GM18861 (cell line): ENCODE data around the gene CACNG3.

ENCODE experiments used
- ATAC-seq: cut with Tn5 transposase; IDR thresholded peaks from one replicate; pipeline ENCODE4 v1.9.1; 2021; ENCODE audit not compliant: unreplicated experiment

Gene CACNG3

DNA sequence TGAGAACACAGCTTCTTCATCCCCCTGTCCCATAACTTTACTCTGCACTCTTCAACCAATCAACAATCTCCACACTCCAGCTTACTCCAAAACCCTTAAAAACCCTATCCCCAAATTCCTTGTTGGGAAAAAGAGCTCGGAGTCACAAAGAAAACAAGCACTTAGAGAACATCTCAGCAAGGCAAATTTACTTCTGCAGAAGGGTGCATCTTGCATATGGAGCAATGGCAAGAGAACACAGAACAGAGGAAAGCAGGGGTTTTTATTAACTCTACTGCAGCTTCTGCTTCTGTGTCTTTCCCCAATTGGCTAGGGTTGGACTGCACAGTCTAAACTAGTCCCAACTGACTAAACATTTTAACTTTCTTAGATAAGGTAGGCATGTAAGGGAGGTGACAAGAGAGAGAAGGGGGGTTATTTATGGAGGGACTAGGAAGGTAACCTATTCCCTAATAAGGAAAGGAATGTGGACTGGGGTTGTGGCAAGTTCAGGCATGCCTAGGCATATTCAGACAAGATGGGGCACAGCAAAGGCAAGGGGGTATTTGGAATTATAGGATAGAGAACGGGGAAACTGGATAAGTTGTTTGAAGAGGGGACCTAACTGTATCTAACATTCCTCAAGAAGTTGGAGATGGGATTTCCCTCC, 125.5 kb downstream of the CACNG3 start:
- no peak for ATAC-seq

DNA sequence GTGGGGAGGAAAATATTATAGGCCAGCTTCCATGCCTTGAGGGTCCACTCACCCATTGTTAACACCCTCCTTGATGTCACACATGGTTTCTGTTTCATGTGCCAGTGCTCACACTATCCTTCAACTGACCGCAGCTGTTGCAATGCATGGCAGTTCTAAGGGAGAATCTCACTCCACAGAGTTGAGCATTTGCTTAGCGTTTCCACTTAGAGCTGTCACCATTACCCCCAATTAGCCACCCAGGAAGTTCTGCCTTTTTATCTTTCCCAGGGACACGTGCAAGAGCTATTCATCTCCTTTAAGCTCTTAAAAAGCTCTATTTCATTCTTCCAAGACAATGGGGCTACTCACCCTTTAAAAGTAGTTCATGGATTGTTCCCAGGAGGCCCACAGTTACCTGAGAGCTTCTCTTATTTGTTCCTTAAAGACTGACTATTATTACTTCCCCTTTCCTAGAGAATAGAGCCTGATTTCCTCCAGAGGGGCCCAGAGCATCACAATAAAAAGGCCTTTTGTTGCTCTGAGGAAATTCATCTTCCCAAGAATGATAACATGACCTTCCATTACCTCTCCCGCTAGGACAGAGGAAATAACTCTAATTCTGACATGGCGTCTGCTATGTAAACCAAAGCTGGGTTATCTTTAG, 126.8 kb downstream of the CACNG3 start:
- ATAC-seq: no peak

DNA sequence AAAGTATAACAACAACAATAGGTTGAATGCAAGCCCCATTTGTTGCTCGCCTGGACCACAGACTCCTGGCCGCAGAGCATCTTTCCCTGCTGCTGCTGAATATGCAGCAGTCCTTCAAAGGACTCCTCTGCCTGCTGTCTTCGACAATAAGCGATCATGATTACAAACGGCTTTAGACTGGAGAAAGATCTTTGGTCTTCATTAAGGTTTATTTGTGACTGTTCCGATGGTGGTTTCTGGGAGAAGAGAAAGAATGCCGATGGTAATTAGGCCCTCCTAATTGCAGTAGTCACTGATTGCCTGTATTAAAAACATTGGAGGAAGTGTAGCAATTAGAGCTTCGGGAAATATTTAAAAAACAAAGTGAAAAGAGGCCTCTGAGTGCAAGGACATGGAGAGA, 138.2 kb downstream of the CACNG3 start:
- no peak for ATAC-seq

DNA sequence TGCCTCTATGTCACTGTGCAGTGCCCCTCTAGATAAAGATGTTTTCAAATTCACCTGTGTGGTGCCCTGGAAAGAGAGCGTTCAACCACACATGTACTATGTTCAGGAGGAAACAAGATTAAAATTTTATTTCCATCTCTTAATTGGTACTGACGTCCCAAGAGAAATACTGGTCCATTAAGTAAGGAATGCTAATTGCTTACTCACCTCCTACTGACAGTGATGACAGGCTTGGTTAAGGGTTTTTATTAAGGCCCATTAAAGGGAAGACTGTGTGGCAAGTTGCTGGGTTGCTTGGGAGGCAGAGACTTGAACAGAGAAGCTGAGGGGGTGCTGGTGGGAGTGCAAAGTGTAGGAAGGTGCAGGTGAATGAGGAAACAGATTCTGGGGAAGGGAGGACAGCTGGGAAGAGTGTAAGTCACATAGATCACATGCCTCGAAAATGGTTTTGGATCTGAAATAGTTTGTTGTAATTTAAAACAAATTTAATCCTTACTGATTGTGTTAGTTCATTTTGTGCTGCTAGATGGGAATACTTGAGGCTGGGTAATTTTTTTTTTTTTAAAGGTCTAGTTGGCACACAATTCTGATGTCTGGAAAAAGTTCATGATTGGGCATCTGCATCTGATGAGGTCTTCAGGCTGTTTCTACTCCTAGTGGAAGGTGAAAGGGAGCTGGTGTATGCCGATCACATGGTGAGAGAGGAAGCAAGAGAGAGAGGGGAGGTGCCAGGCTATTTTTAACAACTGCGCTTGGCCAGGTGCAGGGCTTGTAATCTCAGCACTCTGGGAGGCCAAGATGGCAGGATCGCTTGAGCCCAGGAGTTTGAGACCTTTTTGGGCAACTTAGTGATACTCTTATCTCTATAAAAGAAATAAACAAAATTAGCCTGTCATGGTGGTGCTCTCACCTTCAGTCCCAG, 140.5 kb downstream of the CACNG3 start:
- ATAC-seq: no peak

DNA sequence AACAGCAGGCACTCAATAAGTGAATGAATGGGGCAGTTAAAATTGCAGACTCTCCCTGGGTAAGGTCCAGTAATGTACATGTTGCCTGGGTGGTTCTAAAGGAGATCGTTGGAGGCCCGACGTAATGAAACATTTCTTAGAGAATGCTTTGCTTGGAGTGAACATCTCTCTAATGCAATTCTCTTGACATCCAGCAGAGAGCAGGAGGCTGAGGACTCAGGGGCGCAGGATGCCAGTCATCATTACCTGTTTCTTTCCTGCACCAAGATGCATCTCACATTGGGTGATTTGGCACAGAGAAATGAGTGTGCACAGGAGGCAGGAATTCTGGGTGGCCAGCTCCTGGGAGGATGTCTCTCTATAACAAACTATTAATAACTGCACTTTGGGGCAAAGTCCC, 152.9 kb downstream of the CACNG3 start:
- no peak for ATAC-seq
